SH-SY5Y (cell line): ENCODE data around the gene SERPINA3.

Experiments used
- GATA2 ChIP-seq: IDR thresholded peaks from 2 replicates; pipeline ENCODE4 v1.6.1; 2011; ENCODE audit warnings: mild to moderate bottlenecking, low read depth, low read length
- GATA3 ChIP-seq: IDR thresholded peaks from 2 replicates; pipeline ENCODE4 v1.6.1; 2011; ENCODE audit warnings: low read depth, mild to moderate bottlenecking, low read length, moderate library complexity

DNA sequence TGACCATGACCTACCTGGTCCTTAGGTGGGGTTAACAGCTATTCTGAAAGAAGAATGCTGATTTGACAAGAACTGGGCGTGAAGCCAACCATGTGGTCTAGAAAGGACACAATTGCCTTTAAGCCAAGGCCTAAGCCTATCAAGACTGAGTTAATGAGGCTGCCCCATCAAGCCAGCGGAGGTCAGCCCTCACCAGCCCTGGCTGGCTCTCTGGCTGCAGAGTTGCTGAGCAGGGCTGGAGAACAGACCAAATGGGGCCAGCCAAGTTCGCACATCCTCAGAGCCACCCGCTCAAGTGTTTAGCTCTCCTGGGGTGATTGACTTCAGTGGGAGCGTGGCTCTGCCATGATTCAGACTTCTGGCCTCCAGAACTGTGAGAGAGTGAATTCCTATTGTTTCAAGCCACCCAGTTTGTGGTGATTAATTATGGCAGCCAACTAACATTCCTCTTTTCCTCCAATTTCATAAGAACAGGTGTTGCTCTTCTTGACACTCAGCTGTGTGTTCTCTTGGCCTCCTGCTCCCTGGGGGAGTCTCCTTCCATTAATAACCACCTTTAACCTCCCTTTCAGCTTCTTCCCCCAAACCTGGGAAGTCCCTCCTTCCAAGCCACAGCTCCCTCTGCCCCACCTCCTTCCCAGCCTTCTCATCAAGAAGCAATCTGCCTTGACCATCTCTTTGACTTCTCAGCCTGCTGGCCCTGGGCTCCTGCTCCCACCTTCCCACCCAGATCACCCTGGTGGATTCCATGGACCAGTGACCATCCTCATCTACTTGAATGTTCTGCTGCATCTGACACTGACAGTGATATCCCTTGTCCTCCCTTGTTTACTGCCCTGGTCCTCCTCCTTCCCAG is 36.2 kb upstream of the SERPINA3 start:
- no peak for TF ChIP-seq GATA2
- no peak for TF ChIP-seq GATA3
